Rectal smooth muscle tissue (tissue), 1 donor: ENCODE results near the gene IBTK.
"Not testable (repeated sequence)": the region's sequence is repeated elsewhere in the genome, so short reads cannot be mapped to it uniquely, and the experiment has no call there.

Experiments used
- H3K27ac ChIP-seq: one replicate; pipeline ENCODE4 v1.7.0; 2013; ENCODE audit warnings: low read depth, low read length, inconsistent platforms
- H3K27me3 ChIP-seq: one replicate; pipeline ENCODE4 v1.7.0; 2013; ENCODE audit warnings: low read length; ENCODE audit not compliant: control insufficient read depth, insufficient read depth
- H3K36me3 ChIP-seq: one replicate; pipeline ENCODE4 v1.7.0; 2013; ENCODE audit warnings: low read length; ENCODE audit not compliant: control insufficient read depth, insufficient read depth
- H3K4me1 ChIP-seq: one replicate; pipeline ENCODE4 v1.7.0; 2013; ENCODE audit warnings: low read length; ENCODE audit not compliant: control insufficient read depth, insufficient read depth
- H3K4me3 ChIP-seq: one replicate; pipeline ENCODE4 v1.7.0; 2013; ENCODE audit warnings: low read length
- H3K9ac ChIP-seq: one replicate; pipeline ENCODE4 v1.7.0; 2013; ENCODE audit warnings: low read length

Gene IBTK

GRCh38 chr6:82239597-82239996 is 7.9 kb downstream of the IBTK start:
- no peak overlapping the region for H3K27ac ChIP-seq
- H3K4me1 ChIP-seq = no peaks in the 10 kb centered on the region
- H3K27me3 ChIP-seq = no peaks in the 10 kb centered on the region
- H3K9ac ChIP-seq = no peak overlapping the region
- H3K36me3 ChIP-seq = no peaks in the 10 kb centered on the region
- H3K4me3 ChIP-seq = no peak overlapping the region

DNA sequence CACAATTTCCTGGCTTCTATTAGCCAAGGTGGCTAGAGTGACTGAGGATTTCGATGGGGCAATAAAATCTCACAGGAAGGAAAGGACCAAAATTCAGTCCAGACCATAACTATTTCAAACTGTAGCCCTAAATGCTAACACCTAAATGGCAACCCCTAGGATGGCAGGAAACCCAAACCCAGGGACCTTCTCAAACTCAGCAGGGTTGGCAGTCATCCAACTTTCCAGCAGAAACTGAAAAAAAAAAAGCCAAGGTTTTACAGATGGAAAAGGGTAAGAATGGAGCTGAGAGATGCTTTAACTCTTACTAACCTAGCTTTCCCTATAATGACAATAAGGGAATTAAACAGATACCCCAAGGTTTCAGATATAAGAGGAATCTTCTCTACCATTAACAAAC is 10.5 kb downstream of the IBTK start:
- H3K36me3 ChIP-seq = peaks cover 4% of the 10 kb centered on the region
- H3K4me1 ChIP-seq = no peaks in the 10 kb centered on the region
- H3K9ac ChIP-seq = no peak overlapping the region
- no peak overlapping the region for H3K4me3 ChIP-seq
- no peak overlapping the region for H3K27ac ChIP-seq
- no peaks in the 10 kb centered on the region for H3K27me3 ChIP-seq

GRCh38 chr6:82227770-82228169 is 19.8 kb downstream of the IBTK start:
- no peaks in the 10 kb centered on the region for H3K4me1 ChIP-seq

DNA sequence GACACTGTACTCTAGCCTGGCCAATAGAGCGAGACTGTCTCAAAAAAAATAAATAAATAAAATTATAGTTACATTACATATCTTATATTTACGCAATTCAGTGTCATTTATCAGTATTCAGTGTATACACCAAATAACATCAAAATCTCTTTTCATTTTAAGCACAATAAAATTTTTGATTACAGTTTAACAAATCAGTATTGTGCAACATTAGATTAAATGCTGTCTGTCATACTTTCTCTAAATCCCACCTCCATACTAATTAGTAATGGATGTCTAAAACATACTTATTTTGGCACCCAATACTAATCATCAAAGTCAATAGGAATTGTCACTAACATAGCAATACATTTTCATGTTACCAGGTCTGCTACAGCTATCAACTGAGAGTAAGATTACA is 27.4 kb downstream of the IBTK start:
- H3K27ac ChIP-seq = no peak overlapping the region
- no peaks in the 10 kb centered on the region for H3K4me1 ChIP-seq
- no peak overlapping the region for H3K9ac ChIP-seq
- H3K4me3 ChIP-seq = no peak overlapping the region
- peaks cover 13% of the 10 kb centered on the region for H3K36me3 ChIP-seq
- H3K27me3 ChIP-seq = no peaks in the 10 kb centered on the region

More at GRCh38 chr6:82227770-82228169, 19.8 kb downstream of the IBTK start:
- Histone ChIP-seq H3K4me3 (no peak overlapping the region), H3K9ac (no peak overlapping the region), H3K36me3 (peaks cover 9% of the 10 kb centered on the region), H3K27me3 (no peaks in the 10 kb centered on the region), H3K27ac (no peak overlapping the region)

GRCh38 chr6:82217018-82217586 is 30.4 kb downstream of the IBTK start:
- Histone ChIP-seq H3K9ac (no peak overlapping the region), H3K27ac (no peak overlapping the region), H3K4me3 (no peak overlapping the region), H3K36me3 (peaks cover 8% of the 10 kb centered on the region), H3K27me3 (no peaks in the 10 kb centered on the region), H3K4me1 (no peaks in the 10 kb centered on the region)

- no peaks in the 10 kb centered on the region for H3K4me1 ChIP-seq
- H3K9ac ChIP-seq = no peak overlapping the region
- H3K36me3 ChIP-seq = peaks cover 8% of the 10 kb centered on the region
- H3K27ac ChIP-seq = no peak overlapping the region
- no peaks in the 10 kb centered on the region for H3K27me3 ChIP-seq
- H3K4me3 ChIP-seq = no peak overlapping the region
Observed at GRCh38 chr6:82216549-82216948, 31.0 kb downstream of the IBTK start.

- Histone ChIP-seq H3K27ac (no peak overlapping the region), H3K27me3 (no peaks in the 10 kb centered on the region), H3K4me1 (no peaks in the 10 kb centered on the region), H3K4me3 (no peak overlapping the region), H3K36me3 (peaks cover 2% of the 10 kb centered on the region), H3K9ac (no peak overlapping the region)
Observed at GRCh38 chr6:82211326-82211725, 36.2 kb downstream of the IBTK start.

- H3K9ac ChIP-seq = no peak overlapping the region
- no peak overlapping the region for H3K4me3 ChIP-seq
- H3K27ac ChIP-seq = no peak overlapping the region
- peaks cover 3% of the 10 kb centered on the region for H3K4me1 ChIP-seq
- H3K27me3 ChIP-seq = no peaks in the 10 kb centered on the region
- peaks cover 2% of the 10 kb centered on the region for H3K36me3 ChIP-seq
Observed at GRCh38 chr6:82208913-82209312, 38.6 kb downstream of the IBTK start.

DNA sequence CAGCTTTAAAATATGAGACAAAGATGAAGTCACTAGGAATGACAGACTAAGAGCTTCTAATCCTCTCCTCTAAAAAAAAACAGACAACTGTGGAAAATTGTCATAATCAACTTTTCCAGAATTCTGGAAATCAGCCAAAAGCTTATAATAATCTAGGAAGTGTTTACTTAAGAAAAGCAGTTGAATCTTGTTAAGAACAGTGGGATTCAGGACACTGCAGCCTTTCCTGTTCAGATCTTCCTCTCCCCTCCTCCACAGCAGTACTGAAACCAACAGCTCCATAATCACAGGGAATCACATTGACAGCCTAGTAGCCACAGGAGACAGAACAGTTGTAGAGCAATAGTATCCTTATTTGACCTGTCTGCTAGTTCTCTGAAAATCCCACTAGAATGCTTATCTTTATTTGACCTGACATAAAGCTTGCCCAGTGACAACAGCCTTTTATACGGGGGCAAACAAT is 41.6 kb downstream of the IBTK start:
- Histone ChIP-seq H3K27me3 (no peaks in the 10 kb centered on the region), H3K36me3 (peaks cover 2% of the 10 kb centered on the region), H3K27ac (no peak overlapping the region), H3K4me1 (peaks cover 3% of the 10 kb centered on the region), H3K9ac (no peak overlapping the region), H3K4me3 (no peak overlapping the region)

DNA sequence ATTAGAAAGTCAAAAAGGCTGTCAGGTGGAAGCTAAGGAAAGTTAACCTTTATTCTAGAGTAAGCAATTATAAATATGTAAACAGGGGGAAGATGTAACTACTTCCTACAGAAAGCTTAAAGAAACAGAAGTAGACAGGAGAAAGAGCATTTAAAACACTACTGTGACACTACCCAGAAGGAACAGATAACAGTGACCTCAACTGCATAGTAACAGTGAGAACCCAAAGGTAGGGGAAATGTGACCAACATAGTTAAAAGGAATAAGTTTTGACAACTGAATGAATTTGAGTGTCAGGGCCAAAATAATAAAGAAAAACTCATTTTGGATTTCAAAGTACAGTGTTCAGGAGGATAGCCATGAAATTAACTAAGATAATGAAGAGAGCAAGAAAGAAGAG is 43.5 kb downstream of the IBTK start:
- Histone ChIP-seq H3K27ac (no peak overlapping the region), H3K4me1 (peaks cover 3% of the 10 kb centered on the region), H3K36me3 (peaks cover 9% of the 10 kb centered on the region), H3K4me3 (no peak overlapping the region), H3K27me3 (no peaks in the 10 kb centered on the region), H3K9ac (no peak overlapping the region)

DNA sequence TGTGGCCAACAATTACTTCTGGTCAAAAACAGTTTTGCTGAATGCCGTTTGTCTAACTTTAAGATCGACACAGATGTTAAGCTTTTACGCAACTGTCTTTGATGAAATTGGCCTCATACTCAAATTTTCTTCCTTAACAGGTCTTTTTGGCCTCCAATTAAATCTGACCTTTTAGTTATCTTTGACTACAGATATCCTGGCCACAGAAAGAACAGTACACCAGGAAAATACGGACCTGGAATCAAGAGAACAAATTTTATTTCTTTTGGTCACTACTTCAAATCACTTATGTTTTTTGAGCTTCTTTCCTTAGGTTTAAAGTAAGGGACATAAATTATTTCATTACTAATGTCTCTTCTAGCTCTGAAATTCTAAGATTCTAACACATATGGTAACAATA is 49.8 kb downstream of the IBTK start:
- Histone ChIP-seq H3K4me3 (no peak overlapping the region), H3K9ac (no peak overlapping the region), H3K27me3 (no peaks in the 10 kb centered on the region), H3K4me1 (no peaks in the 10 kb centered on the region), H3K27ac (no peak overlapping the region), H3K36me3 (peaks cover 6% of the 10 kb centered on the region)

DNA sequence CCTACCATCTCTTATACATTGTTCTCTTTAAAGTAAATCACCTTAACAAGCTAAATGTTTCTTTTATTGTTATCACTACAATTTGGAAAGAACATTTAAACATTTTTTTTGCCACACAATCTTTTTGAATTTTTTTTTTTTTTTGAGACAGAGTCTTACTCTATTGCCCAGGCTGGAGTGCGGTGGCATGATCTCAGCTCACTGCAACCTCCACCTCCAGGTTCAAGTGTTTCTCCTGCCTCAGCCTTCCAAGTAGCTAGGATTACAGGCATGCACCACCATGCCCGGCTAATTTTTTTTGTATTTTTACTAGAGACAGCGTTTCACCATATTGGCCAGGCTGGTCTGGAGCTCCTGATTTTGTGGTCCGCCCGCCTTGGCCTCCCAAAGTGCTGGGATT is 50.3 kb downstream of the IBTK start:
- not testable (repeated sequence) for H3K4me1 ChIP-seq, H3K27me3 ChIP-seq, H3K4me3 ChIP-seq, H3K36me3 ChIP-seq, H3K9ac ChIP-seq, H3K27ac ChIP-seq

GRCh38 chr6:82196161-82196560 is 51.4 kb downstream of the IBTK start:
- Histone ChIP-seq H3K4me1 (no peaks in the 10 kb centered on the region), H3K27me3 (no peaks in the 10 kb centered on the region), H3K9ac (no peak overlapping the region), H3K36me3 (peaks cover 6% of the 10 kb centered on the region), H3K4me3 (no peak overlapping the region), H3K27ac (no peak overlapping the region)
